Endometrial microvascular endothelial cells (primary cell): ENCODE results near the gene EN2. TPM values are rescaled to one million over a fixed set of nuclear protein-coding genes. Genes with fewer than 3 reads are reported as not detected.

Source experiments
- in situ Hi-C: cut with HindIII; loops from 2 replicates; pipeline ENCODE4 v1.10.0; 2017; ENCODE audit warnings: low sequenced_read_pairs, low pct_unique_long_range_greater_than_20kb; ENCODE audit errors: inconsistent ontology term
- total RNA-seq: library from RNA; depleted of rRNA; stranded (reverse); fragments of >200 nt; gene quantifications from one replicate; pipeline ENCODE4 v1.2.3, GENCODE V29; 2015; ENCODE audit errors: inconsistent ontology term

The EN2 gene
- total RNA-seq, 1 donor from 2014 or later: not detected

DNA sequence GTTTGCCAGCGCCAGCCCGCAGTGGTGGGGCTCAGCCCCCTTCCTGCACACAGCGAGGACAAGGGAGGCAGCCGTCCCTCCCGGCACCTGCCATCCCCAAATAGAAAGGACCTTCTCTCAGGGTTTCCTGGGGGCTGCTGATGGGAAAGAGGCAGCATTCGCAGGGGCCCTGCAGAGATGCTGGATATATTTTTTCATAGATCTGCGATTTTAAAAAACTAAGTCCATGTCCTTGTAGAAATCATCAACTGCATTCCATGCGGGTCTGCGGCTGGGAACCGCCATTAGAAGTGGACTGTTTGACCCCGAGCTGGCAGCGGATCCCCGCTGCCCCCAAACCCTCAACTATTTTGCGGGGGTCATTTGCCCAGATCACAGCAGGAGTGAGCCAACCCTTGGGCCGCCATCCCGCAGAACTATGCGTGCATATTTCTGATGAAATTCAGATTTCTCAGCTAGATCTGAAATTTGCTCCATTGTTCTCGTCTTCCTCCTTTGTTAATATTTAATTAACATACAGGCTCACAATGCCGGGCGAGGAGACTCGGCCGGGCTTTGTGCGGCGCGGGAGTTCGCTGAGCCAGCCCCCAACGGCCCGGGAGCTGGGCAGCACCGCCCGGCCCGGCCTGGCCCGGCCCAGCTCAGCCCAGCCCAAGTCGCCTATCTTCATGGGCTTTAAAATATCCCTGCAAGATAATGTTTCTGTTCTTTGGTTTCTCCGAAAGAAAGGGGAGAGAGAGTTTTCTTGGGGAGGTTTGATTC, 2.0 kb downstream of the EN2 start:
- in situ Hi-C loops: no loop called here

DNA sequence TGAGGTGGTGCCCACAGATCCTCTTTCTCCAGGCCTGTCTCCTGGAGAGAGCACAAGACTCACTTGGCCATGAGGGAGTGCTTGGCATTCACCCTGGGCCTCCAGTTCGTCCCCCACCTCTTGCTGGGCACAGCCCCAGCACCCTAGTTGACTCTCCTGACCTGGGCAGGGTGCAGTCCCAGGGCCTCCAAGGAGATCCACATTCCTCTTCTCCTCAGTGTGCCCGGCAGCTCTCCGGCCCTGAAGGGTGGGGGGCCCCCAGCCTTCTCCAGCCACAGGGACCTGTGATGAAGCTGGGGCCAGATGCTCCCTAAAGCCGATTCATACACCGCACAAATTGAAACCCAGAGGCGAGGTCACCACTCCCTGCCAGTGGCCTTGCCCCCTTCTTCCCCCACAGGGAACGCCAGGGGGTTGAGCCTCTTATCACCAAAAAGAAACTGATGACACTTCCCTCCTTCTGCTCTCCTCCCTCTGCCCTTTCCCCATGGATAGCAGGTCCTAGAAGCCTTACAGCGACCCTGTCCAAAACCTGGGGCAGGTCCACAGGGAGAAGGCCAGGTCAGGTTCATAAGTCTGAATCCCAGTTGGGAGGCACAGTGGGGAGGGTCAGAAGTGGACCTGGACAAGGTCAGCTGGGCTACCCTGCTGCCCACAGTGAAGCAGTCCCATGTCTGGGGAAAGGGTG, 3.1 kb downstream of the EN2 start:
- in situ Hi-C loops: no loop called here

DNA sequence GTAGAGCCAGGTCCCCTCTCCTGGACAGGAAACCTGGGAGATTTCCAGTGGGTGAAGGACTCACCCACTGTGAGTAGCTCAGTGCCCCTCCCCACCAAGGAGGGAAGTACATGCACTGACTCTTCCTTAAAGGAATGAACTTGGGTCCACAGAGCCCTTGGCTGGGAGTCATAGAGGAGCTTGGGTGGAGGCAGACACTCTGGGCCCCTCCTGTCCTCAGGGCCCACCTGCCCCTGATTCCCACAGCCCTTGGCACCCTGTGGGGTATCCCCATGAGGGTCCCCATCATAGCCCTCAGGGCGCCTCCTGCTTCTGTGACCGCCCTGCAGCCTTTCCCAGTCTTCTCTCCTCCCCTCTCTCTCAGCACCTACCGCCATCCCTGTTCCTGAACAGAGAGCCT, 3.7 kb downstream of the EN2 start:
- in situ Hi-C loops: no loop called here

DNA sequence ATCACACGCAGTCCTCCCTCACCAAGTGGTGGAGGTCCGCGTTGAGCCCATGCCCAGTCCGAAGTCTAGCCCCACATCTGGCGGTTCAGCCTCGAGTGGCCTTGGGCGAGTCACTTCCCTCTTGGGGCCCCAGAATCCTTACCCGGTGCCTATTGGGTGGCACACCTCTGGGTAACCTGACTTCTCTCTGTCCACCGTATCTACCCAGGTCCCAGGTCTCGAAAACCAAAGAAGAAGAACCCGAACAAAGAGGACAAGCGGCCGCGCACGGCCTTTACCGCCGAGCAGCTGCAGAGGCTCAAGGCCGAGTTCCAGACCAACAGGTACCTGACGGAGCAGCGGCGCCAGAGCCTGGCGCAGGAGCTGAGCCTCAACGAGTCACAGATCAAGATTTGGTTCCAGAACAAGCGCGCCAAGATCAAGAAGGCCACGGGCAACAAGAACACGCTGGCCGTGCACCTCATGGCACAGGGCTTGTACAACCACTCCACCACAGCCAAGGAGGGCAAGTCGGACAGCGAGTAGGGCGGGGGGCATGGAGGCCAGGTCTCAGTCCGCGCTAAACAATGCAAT, 4.3 kb downstream of the EN2 start:
- in situ Hi-C loops: no loop called here

DNA sequence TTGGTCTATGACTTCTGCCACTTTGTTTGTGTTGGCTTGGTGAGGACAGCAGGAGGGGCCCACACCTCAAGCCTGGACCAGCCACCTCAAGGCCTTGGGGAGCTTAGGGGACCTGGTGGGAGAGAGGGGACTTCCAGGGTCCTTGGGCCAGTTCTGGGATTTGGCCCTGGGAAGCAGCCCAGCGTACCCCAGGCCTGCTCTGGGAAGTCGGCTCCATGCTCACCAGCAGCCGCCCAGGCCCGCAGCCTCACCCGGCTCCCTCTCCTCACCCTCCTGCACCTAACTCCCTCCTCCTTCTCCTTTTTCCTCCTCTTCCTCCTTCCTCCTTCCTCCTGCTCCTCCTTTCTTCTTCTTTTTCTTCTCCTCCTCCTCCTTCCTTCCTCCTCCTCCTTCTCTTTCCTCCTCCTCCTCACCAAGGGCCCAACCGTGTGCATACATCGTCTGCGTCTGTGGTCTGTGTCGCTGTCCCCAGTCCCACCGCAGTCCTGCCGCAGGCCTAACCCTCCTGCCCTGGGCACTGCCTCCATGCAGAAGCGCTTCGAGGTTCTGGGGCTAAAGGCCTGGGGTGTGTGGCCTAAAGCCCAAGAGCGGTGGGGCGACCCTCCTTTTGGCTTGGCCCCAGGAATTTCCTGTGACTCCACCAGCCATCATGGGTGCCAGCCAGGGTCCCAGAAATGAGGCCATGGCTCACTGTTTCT, 5.3 kb downstream of the EN2 start:
- in situ Hi-C loops: no loop called here

DNA sequence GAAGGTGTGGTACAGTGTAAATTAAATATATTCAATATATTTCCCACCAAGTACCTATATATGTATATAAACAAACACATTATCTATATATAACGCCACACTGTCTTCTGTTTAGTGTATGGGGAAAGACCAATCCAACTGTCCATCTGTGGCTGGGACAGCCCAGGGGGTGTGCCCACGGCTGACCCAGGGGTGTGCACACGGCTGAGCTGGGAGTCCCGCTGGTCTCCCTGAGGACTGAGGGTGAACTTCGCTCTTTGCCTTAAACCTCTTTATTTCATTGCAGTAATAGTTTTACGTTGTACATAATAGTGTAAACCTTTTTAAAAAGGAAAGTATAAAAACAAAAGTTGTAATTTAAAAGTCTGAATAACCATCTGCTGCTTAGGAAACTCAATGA, 6.3 kb downstream of the EN2 start:
- in situ Hi-C loops: no loop called here

DNA sequence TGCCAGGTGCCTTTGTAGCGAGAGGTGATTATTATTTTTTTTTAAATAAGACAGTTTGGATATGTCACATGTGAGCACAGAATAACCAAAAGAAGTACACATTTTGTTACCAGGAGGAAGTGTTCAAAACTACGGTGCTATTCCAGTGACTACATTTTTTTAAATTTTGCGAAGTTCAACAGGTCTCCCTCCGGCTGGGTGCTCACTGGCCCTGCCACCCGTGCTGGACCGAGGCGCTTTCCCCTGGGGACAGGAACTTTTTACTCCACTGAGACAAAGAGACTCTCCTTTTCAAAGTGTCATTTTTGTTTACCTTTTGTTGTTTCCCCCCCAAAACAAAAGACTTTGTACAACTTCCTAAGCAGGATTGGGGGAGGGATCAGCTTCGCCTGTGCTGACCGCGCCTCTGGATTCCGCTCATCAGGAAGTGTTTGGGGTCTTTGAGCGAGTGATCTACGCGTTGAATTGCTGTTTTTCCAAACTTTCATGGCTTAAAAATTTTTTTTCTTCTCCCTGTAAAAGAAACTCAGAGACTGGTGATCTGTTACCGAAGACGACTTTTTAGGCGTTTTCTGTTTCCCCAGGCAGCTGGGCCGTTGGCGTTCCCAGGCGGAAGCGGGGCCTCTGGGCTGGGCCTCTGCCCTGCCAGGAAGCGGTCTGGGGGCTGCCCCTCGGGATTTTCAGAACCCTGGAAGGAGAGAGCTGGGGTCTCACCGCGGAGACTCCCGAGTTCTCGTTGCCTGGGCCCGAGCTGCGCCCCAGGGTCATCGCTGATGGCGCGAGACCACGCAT, 7.2 kb downstream of the EN2 start:
- in situ Hi-C loops: no loop called here

DNA sequence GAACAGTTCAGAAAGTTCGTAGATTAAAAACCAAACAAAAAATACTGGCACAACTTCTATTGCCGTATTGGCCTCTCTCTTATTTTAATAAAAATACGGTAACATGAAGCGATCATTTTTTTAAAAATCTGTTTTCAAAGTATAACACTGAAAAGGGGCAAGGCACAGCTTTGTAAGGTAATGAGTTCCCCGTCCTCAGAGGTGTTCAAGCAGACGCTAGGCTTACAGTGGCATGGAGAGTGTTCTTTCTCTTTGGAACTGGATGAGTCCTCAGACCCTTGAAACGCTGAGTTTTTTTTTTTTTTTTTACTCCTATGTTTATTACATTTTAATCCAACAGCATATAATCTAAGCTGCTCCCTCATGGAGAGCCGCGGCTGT, 7.8 kb downstream of the EN2 start:
- in situ Hi-C loops: no loop called here

DNA sequence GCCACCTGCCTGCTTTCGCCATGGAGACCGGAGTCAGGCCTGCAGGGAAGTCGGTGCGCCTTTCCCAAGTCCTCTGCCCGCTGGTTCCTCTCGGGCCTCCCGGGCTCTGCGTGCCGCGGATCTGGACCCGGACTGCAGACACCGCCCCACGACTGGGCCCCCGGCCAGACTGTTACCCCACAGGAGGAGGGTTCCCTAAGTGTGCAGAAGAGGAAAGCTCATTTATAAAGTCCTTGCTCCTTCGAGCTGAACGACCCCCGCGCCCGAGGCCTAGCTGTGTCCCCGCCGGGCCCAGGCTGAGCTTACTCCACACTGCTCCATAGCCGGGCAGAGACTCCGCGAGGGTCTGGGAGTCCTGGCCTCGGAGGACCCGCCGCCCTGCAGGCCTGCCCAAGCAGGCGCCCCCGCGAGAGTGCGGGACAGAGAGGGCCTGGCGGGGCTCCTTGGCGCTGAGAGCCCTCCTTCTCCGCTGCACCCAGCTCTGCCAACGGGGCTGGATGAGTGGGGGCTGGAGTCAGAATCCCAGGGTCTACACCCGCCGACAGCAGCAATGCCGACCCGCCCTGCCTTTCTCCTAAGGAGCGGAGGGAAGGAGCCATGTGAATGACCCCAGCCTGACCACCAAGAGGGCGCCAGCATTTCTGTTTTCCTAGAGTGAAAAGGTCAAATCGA, 8.3 kb downstream of the EN2 start:
- in situ Hi-C loops: no loop called here

DNA sequence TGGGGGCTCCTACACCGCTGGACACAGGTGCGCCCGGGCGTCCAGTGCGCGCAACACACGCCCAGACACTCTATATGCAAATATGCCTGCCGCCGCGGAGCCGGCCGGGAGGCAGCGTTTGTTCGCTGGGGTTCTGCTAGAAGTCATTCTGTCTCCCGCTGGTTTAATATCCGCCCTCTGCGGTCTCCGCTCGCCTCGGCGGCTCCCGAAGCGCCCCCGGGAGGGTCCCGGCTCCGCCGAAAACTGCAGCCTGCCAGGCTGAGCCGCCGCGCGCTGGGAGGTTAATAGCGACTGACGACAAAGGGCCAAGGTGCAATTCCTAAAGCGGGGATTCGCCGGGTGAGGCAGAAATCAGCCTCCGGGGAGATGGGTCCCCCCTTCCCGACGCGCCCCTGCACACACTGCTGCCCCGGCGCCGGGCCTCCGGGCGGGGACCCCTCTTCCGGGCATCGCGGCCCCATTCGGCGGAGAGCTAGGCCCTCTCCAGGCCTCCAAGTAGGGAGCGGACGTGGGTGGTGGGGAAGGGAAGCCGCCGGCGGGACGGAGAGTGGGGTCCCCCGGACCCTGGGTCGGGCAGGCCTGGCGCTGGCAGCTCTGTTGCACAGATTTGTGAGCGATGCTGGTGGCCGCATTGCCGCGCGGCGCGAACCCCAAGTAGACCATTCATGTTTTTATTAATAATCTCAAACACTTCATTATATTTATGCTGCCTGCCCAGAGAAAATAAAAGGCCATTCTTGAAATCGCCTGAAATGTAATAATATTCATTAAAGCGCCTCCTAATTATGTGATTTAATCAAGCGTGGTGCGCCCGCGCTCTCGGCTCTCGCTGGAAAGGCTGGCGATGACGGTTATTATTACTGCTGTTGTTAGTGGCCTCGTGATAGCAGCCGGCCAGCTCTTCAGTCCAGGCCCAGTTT, 9.1 kb downstream of the EN2 start:
- in situ Hi-C loops: no loop called here

DNA sequence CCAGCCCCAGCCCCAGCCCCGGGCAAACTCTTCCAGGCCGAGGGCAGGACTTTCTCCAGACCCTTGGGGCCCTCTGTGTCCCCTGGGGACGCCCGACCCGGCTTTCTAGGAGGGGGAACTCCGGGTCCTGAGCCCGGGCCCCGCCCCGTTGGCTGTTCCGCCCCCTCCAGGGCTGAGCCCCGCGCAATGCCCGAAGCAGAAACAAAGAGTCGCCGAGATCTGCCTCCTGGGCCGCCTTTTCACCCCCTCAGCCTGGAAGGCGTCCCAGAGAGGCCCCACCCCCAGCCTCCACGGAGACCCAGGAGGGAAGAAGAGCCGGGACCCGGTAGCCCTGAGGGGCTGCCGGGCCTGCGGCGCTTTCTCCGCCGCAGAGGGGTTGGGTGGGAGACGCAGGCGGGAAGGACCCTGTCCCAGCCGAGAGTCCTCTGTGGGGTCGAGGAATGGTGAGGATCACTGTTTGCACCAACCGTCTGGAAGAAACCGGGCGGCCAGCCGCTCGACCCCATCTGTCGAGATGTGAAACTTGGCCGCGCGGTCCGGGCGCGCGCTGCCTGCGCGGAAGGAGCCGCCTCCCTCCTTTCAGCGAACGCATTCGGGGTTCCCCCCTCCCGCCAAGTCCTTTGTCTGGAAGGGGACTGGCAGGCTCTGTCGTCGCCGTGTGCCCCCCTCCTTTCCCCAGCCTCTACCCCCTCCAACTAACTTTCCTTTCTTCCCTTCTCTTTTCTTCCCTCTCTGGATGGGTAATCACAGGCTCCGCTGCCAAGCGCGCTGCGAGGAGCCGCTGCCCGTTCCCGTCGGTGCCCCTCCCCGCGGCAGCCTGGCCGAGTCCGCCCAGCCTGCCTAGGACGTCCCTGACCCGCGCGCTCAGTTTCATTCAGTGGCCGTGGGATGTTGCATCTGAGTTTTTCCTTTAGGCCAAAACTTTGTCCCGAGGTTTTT, 10.2 kb downstream of the EN2 start:
- in situ Hi-C loops: no loop called here

DNA sequence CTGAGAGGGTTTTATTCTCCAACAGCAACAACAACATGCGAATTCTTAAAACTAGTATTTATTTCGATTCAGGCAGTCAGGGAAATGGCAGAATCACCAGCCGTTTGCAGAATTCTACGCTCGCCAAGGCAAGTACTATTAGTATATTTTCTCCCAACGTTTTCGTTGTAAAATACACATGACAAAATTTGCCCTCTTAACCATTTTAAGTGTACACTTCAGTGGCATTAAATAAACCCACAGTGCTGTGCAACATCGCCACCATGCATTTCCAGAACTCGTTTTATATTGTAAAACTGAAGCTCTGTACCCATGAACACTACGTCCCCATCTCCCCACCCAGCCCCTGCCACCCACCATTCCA, 10.8 kb downstream of the EN2 start:
- in situ Hi-C loops: no loop called here

DNA sequence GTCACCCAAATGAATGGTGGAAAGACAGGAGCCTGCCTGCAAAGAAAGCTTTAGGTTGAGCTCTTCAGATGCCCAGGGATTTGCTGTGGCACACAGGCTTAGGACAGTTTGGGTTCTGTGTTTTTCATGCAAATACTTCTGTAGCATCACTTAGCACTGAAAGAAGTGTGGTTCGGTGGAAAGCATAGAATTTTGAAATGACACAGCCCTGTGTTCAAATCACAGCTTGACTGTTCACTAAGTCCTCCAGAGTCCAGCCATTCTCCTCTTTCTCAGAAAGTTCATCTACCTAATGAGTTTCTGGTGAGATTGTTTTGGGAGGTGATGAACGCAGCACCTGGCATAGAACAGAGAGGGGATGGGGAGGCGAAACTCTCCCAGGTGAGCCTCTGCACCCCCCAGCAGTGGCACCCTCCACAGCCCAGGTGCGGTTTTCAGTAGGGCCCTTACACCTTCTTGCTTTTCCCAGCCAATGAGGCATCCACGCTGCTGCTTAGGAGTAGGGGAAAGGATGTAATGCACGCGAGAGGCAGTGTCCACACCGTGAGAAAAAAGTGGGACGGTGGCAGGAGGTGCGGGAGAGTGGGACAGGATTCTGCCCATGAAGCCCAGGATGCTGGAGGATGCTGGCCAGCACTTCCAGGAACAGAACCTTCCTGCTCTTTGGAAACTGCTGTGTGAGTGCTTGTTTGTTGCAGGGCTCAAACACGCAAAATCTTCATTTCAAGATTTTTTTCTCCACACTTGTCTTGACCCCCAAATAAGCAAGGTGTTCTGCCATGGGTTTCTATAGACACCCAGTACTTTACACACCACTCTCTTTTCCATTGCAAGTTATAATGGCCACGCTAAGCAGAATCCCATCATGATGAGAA, 11.6 kb downstream of the EN2 start:
- in situ Hi-C loops: no loop called here

DNA sequence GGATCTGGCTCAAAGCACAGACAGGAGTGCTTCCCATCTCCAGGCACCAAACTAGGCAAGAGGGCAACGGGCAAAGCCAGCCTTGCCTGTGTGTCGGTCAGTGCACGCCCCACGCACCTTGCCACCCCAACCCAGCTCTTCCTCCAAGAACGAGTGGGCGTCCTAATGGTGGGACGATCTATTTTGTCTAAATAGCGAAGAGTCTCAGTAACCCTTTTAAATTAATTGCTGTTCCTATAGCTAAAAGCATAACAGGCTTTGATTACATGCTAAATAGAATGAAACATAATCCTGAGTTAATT, 12.2 kb downstream of the EN2 start:
- in situ Hi-C loops: no loop called here

DNA sequence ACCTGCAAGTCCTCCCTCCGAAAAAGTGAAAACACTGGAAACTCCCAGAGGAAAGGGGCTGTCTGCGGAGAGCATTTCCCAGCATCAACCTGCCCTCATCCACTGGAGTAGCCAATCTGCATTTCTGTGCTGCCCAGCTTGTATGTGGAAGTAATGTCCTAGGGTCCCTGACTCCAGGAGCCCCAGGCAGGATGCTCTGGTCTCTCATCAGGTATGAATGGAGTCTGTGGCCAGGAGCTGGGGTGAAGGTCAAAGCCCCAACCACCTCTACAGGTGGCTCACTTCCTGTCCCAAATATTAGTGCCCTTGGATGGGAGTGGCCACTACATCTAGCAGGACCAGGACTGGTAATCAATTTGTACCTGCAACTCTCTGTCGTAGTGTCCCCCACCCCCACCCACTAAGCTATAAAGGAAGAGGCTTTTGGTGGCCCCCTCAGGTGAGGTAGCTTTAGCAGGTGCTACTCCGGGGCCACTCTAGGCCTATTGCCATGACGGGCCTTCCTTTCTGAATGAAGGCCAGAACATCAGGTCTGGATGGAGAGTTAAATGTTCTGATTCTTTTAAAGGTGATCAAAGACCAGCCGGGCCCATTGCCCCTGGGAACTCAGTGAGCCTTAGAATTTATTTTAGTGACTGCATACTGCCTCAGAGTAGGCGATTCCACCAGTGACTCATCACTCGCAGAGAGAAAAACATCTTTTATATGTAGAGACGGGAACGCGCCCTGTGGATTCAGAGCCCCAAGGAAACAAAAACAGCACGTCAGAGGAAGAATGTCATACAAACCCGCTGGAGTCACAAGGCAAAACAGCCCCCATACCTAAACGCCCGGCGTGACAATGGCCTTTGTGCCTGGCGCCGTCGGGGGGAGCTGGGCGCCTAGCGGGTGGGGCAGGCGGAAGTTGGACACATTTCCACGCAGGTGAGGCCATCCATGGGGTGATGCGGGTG, 13.0 kb downstream of the EN2 start:
- in situ Hi-C loops: no loop called here
